ENCODE results near the gene UBR2.
"Not testable (repeated sequence)": the region's sequence is repeated elsewhere in the genome, so short reads cannot be mapped to it uniquely, and the experiment has no call there.

The UBR2 gene

DNA sequence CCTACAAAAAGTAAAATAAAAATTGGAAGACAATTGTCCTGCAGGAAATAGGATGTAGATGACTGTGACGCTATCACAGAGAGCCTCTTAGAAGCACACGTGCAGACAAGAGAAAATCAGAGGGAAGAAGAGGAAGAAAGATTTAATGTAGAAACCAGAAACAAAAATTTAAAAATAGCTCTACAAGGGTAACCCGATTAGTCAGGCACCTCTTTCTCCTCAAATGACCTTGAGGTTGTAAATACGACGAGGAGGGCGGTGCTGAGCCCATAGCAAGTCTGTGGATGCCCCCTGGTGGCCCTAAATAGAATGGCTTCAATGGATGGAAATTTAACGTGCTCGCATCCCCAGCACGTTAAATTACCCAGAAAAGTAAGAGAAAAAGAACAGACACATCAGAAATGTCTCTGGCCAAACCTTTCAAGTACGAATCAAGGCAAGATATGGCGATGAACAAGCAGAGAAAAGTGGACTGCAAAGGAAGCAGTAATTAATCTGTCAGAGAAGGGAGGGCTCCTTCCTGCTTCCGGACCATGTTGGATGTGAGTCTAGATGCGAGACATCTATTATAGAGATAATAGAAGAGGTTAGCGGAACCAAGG, 162.8 kb downstream of the UBR2 start:
- DNase-seq (ENCODE audit: low read depth, low spot score) = peak; percentile 72

DNA sequence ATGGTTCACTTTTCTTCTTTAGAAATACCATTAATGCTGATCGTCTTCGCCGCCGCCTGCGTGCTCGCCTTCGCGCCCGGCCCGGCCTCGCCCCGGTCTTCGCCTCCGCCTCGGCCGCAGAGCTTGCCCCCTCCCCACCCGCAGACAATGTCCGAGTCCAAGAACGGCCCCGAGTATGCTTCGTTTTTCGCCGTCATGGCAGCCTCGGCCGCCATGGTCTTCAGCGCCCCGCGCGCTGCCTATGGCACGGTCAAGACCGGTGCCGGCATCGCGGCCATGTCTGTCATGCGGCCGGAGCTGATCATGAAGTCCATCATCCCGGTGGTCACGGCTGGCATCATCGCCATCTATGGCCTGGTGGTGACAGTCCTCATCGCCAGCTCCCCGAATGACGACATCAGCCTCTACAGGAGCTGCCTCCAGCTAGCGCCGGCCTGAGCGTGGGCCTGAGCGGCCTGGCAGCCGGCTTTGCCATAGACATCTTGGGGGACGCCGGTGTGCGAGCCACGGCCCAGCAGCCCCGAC, 163.3 kb downstream of the UBR2 start:
- no peak for DNase-seq (ENCODE audit: low read depth, low spot score)

DNA sequence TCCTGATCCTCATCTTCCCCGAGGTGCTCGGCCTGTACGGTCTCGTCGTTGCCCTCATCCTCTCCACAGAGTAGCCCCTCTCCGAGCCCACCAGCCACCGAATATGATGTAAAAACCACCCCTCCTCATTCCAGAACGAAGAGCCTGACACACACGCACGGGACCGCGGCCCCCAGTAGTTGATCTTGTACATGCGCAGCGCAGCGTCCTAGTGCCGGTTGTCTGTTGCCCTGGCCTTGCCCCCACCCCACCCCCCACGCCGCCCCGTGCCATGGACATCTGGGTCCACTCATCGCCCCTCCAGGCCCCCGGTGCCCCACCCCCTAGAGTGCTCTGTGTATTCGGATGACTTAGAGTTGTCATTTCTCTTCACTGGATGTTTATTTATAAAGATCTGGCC, 163.8 kb downstream of the UBR2 start:
- no peak for DNase-seq (ENCODE audit: low read depth, low spot score)

DNA sequence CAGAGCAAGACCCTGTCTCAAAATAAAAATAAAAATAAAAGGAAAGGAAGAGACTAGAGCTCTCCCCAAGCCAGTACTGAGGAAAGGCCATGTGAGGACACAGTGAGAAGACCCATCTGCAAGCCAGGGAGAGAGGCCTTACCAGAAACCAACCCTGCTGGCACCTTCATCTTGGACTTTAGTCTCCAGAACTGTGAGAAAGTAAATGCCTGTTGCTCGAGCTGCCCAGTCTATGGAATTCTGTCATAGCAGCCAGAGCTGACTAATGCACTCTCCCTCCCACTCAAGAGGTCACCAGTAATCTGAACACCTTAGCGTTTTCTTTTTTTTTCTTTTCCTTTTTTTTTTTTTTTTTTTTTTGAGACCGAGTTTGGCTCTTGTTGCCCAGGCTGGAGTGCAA, 165.9 kb downstream of the UBR2 start:
- DNase-seq (ENCODE audit: low read depth, low spot score) = no peak

DNA sequence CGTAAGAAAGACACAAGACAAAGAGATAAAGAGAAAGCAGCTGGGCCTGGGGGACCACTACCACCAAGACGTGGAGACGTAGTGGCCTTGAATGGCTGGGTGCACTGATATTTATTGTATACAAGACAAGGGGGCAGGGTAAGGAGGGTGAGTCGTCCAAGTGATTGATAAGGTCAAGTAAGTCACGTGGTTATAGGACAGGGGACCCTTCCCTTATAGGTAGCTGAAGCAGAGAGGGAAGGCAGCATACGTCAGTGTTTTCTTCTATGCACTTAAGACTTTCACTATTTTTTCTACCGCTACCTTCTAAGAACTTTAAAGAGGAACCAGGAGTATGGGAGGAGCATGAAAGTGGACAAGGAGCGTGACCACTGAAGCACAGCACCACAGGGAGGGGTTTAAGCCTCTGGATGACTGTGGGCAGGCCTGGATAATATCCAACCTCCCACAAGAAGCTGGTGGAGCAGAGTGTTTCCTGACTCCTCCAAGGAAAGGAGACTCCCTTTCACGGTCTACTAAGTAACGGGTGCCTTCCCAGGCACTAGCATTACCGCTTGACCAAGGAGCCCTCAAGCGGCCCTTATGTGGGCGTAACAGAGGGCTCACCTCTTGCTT, 170.1 kb downstream of the UBR2 start:
- not testable (repeated sequence) for DNase-seq (ENCODE audit: low read depth, low spot score)

DNA sequence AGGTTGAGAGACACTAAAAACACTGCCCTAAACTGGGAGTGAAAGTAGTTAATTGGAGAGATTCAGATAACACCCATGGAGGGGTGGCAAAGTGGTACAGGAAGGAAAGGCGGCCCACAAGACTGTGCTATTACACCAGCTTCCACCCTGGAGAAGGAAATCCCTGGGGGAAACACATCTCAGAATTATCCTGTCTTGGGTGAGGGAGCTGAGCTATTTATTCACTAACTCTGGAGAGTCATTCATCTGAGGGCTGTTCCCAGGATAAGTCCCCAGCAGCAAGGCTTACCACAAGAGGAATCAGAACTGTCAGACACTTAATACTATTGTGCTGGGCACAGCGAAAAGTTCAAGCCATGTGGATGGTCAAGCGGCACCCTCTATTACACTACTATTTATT, 172.1 kb downstream of the UBR2 start:
- DNase-seq (ENCODE audit: low read depth, low spot score) = no peak

DNA sequence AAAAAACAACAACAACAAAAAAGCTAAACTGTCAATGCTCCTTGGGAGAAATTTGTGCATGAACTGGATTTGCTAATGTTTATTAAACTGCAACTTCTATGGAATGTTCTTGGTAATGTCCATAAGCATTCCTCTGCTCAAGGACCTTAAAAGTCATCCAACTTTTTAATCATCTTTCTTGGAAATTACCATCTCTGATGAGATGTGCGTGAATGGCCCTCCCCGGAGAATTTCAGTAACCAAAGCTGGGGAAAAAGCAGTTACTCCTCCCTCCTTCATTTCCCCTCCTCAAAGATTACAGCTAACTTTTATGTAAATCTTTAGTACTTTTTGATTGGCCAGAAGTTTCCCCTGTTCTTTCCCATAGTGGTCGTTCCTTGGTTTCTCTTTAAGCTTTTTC, 176.9 kb downstream of the UBR2 start:
- DNase-seq (ENCODE audit: low read depth, low spot score) = no peak

DNA sequence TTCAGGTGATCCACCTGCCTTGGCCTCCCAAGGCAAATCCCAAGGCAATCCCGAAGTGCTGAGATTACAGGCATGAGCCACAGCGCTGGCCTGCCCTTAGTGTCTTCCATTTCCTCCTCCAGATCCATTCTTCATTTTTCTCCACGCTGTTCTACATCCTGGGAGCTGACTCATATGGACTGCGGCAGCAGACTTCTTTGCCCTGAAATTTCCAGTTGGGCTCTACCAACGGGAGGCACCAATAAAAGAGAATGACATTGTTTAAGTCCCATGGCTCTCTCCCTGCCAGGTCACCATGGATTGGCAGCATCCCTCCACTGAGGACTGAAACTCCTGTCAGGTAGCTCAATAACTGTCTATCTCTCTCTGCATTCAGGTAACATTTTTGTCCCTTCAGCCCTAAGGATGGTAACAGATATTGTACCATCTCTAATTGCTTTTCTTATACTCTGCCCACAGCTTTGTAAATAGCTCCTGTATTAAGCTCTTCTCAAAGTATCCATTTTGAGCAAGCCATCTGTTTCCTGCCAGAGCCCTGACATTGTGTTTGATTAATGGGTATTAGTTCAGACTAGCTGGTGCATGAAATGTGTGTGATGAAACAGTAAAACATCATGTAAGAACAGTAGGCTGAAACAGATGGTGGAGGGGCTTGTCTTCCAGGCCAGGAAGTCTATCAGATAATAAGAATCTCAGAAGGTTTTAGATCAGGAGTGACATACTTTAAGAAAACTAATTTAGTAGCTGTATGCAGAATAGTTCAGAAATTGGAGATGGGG, 178.5 kb downstream of the UBR2 start:
- no peak for DNase-seq (ENCODE audit: low read depth, low spot score)
